ENCODE results near the gene ZNF391. TPM values are rescaled to one million over a fixed set of nuclear protein-coding genes. Genes with fewer than 3 reads are reported as not detected.

ZNF391 gene
- total RNA-seq, 1 donor from 2014 or later: 1.3 TPM

GRCh38 chr6:27452496-27452897 is 63.9 kb downstream of the ZNF391 start:
- Histone ChIP-seq H3K9me3 (replicated peaks) (peaks cover 98% of the 10 kb centered on the region), H3K27me3 (ENCODE audit: low read depth) (no peaks in the 10 kb centered on the region), H3K27ac (replicated peaks) (no peak overlapping the region), H3K4me1 (no peaks in the 10 kb centered on the region), H3K4me3 (no peak overlapping the region), H3K36me3 (peaks cover 99% of the 10 kb centered on the region)
- no peak for TF ChIP-seq CTCF (IDR thresholded peaks at IDR 0.05; ENCODE audit: borderline replicate concordance)
- intact Hi-C loops (cut with micrococcal nuclease): no loop called here
- DNase-seq: no peak

Other genes with a start within 250 kb of the ZNF391 start
- gene PRSS16, start 141.1 kb upstream of the ZNF391 start, total RNA-seq: 0.49 TPM
- not detected for gene POM121L2, start 76.5 kb upstream of the ZNF391 start, total RNA-seq
- 3.2 TPM for gene ZNF184, start 84.3 kb downstream of the ZNF391 start, total RNA-seq